Fibroblast of lung (primary cell): ENCODE data around the gene RPH3AL. TPM values are rescaled to one million over a fixed set of nuclear protein-coding genes. Genes with fewer than 3 reads are reported as not detected.

Experiments
- DNase-seq, 2 donors: peaks; one replicate each; pipeline versions ENCODE4 v3.0.0 to v3.0.0-alpha.2; 2010; ENCODE audit warnings: low read depth in 2 of 2
- H2AFZ ChIP-seq: 2 replicates; pipeline ENCODE4 v1.5.1; 2012; ENCODE audit warnings: low read length, control low read depth, inconsistent platforms
- H3K27ac ChIP-seq: 2 replicates; pipeline ENCODE4 v1.5.1; 2011; ENCODE audit warnings: low read length, control low read depth; ENCODE audit not compliant: insufficient read depth
- H3K27me3 ChIP-seq: 2 replicates; pipeline ENCODE4 v1.5.1; 2011; ENCODE audit warnings: mild to moderate bottlenecking, low read length; ENCODE audit not compliant: control insufficient read depth, insufficient read depth
- H3K36me3 ChIP-seq: 2 replicates; pipeline ENCODE4 v1.5.1; 2011; ENCODE audit warnings: low read length; ENCODE audit not compliant: control insufficient read depth, insufficient read depth
- H3K4me1 ChIP-seq: 2 replicates; pipeline ENCODE4 v1.5.1; 2011; ENCODE audit warnings: low read length; ENCODE audit not compliant: control insufficient read depth, insufficient read depth; ENCODE audit errors: extremely low read depth
- H3K4me2 ChIP-seq: 2 replicates; pipeline ENCODE4 v1.5.1; 2011; ENCODE audit warnings: low read length, control low read depth; ENCODE audit not compliant: insufficient read depth; ENCODE audit errors: extremely low read depth
- H3K4me3 ChIP-seq, 4 experiments: fragments of 200-600 bp in 1 of 4; sonication (generic) in 1 of 4; replicated peaks in 1 of 4; 2 replicates each; pipeline ENCODE4 v1.5.1; 2011 to 2016; ENCODE audit warnings: low read length in 4 of 4, low read depth in 3 of 4, mild to moderate bottlenecking in 3 of 4, control low read depth in 2 of 4, inconsistent platforms in 1 of 4, mixed read lengths in 1 of 4; ENCODE audit not compliant: insufficient read depth in 1 of 4; ENCODE audit errors: control extremely low read depth in 1 of 4
- H3K79me2 ChIP-seq: 2 replicates; pipeline ENCODE4 v1.5.1; 2012; ENCODE audit warnings: mild to moderate bottlenecking, low read length, inconsistent platforms; ENCODE audit not compliant: control insufficient read depth, insufficient read depth
- H3K9ac ChIP-seq: 2 replicates; pipeline ENCODE4 v1.5.1; 2011; ENCODE audit warnings: mild to moderate bottlenecking, low read length, control low read depth; ENCODE audit not compliant: insufficient read depth
- H3K9me3 ChIP-seq: 2 replicates; pipeline ENCODE4 v1.5.1; 2012; ENCODE audit warnings: low read depth, low read length; ENCODE audit not compliant: control insufficient read depth, insufficient read depth
- H4K20me1 ChIP-seq: 2 replicates; pipeline ENCODE4 v1.5.1; 2011; ENCODE audit warnings: low read length; ENCODE audit not compliant: control insufficient read depth, insufficient read depth; ENCODE audit errors: extremely low read depth
- CTCF ChIP-seq, 2 donors: IDR thresholded peaks in 1 of 2; conservative IDR thresholded peaks in 1 of 2; 1 replicate in 1 of 2; 2 replicates in 1 of 2; pipeline ENCODE4 v1.5.1; 2011 to 2012; ENCODE audit warnings: low read length in 2 of 2, control low read depth in 1 of 2, inconsistent platforms in 1 of 2, low read depth in 1 of 2, mild to moderate bottlenecking in 1 of 2
- EZH2 ChIP-seq: IDR thresholded peaks from 2 replicates; pipeline ENCODE4 v1.5.1; 2012; ENCODE audit warnings: low read length, control low read depth, mild to moderate bottlenecking; ENCODE audit errors: missing control alignments
- polyA plus RNA-seq, 2 donors: library from polyadenylated mRNA; depleted of rRNA in 1 of 2; stranded (reverse) in 1 of 2; unstranded in 1 of 2; fragments of >200 nt; gene quantifications; 2 replicates each; pipeline ENCODE4 v1.2.1, GENCODE V29; 2011 to 2012; ENCODE audit warnings: missing spikeins in 1 of 2
- total RNA-seq: library from RNA; depleted of rRNA; stranded (reverse); fragments of >200 nt; gene quantifications from 2 replicates; pipeline ENCODE4 v1.2.1, GENCODE V29; 2014

Gene RPH3AL
- total and polyA plus RNA-seq, 2 donors (not counting 1 experiment from before 2014, with no cell fraction given), result 0.49 to 3.0 TPM

- Histone ChIP-seq H2AFZ (no peak overlapping the region), H3K27ac (no peak overlapping the region), H3K79me2 (no peaks in the 10 kb centered on the region), H3K4me2 (no peak overlapping the region), H3K4me3 (no peak overlapping the region), H3K9ac (no peak overlapping the region), H3K36me3 (no peaks in the 10 kb centered on the region), H3K4me1 (no peaks in the 10 kb centered on the region), H3K9me3 (no peaks in the 10 kb centered on the region), H3K27me3 (no peaks in the 10 kb centered on the region), H4K20me1 (no peaks in the 10 kb centered on the region)
- TF ChIP-seq EZH2 (no peak), CTCF (conservative IDR thresholded peaks at IDR 0.05 in 1 of 2, IDR thresholded peaks at IDR 0.05 in 1 of 2; ENCODE audit: low read depth in 1 of 2, low read length in 2 of 2) (peak; percentile 26 to 31)
- DNase-seq, result peak; percentile 14 to 36
Measured at GRCh38 chr17:164303-165235, 188.0 kb downstream of the RPH3AL start.

GRCh38 chr17:163514-164098 is 189.0 kb downstream of the RPH3AL start:
- Histone ChIP-seq H3K4me2 (no peak overlapping the region), H3K9ac (no peak overlapping the region), H3K27me3 (no peaks in the 10 kb centered on the region), H2AFZ (no peak overlapping the region), H4K20me1 (no peaks in the 10 kb centered on the region), H3K36me3 (no peaks in the 10 kb centered on the region), H3K27ac (no peak overlapping the region), H3K9me3 (no peaks in the 10 kb centered on the region), H3K79me2 (no peaks in the 10 kb centered on the region), H3K4me1 (no peaks in the 10 kb centered on the region), H3K4me3 (no peak overlapping the region)
- TF ChIP-seq CTCF (conservative IDR thresholded peaks at IDR 0.05 in 1 of 2, IDR thresholded peaks at IDR 0.05 in 1 of 2; ENCODE audit: low read depth in 1 of 2, low read length in 2 of 2) (peak in 1 of 2 donors; percentile 4), EZH2 (no peak)
- DNase-seq, result no peak

- H2AFZ ChIP-seq, result no peak overlapping the region
- no peak for TF ChIP-seq EZH2
- TF ChIP-seq CTCF (conservative IDR thresholded peaks at IDR 0.05 in 1 of 2, IDR thresholded peaks at IDR 0.05 in 1 of 2; ENCODE audit: low read depth in 1 of 2, low read length in 2 of 2), result no peak
- no peaks in the 10 kb centered on the region for H3K4me1 ChIP-seq
- H3K27ac ChIP-seq, result no peak overlapping the region
- no peaks in the 10 kb centered on the region for H3K36me3 ChIP-seq
- no peak for DNase-seq
- H3K79me2 ChIP-seq, result no peaks in the 10 kb centered on the region
- no peak overlapping the region for H3K4me2 ChIP-seq
- H3K9ac ChIP-seq, result no peak overlapping the region
- H4K20me1 ChIP-seq, result no peaks in the 10 kb centered on the region
- H3K27me3 ChIP-seq, result no peaks in the 10 kb centered on the region
- no peaks in the 10 kb centered on the region for H3K9me3 ChIP-seq
- H3K4me3 ChIP-seq, result no peak overlapping the region
Measured at GRCh38 chr17:162689-163088, 189.9 kb downstream of the RPH3AL start.
